Upper lobe of left lung (tissue), 6 donors: Measurements from ENCODE around the gene VPS13D. TPM values are rescaled to one million over a fixed set of nuclear protein-coding genes. Genes with fewer than 3 reads are reported as not detected.
A peak's percentile ranks its signal among the peaks of the same experiment; 100 is the strongest.

Experiments used
- ATAC-seq, 2 donors: fragments of 200-7000 bp; cut with Tn5 transposase; one replicate each; pipeline ENCODE4 v1.9.1; 2022; ENCODE audit warnings: mild to moderate bottlenecking in 2 of 2, moderate library complexity in 2 of 2; ENCODE audit not compliant: low FRiP score in 2 of 2
- DNase-seq, 2 donors: peaks; one replicate each; pipeline ENCODE4 v3.0.0-alpha.2; 2019 to 2020
- H3K27ac ChIP-seq, 4 donors: fragments of 200-600 bp; sonication (generic); one replicate each; pipeline ENCODE4 v1.5.1; 2016 to 2019
- H3K27me3 ChIP-seq, 4 donors: fragments of 200-600 bp; sonication (generic); one replicate each; pipeline ENCODE4 v1.5.1; 2017 to 2019
- H3K36me3 ChIP-seq, 4 donors: fragments of 200-600 bp; sonication (generic); one replicate each; pipeline ENCODE4 v1.5.1; 2016 to 2019
- H3K4me1 ChIP-seq, 4 donors: fragments of 200-600 bp; sonication (generic); one replicate each; pipeline ENCODE4 v1.5.1; 2018 to 2019
- H3K4me3 ChIP-seq, 4 donors: fragments of 200-600 bp; sonication (generic); one replicate each; pipeline ENCODE4 v1.5.1; 2017 to 2019; ENCODE audit warnings: mild to moderate bottlenecking in 2 of 4, moderate library complexity in 1 of 4
- H3K9me3 ChIP-seq, 4 donors: fragments of 200-600 bp; sonication (generic); one replicate each; pipeline ENCODE4 v1.5.1; 2018 to 2019
- CTCF ChIP-seq, 6 experiments: fragments of 450-650 bp in 4 of 6; fragments of 200-600 bp in 2 of 6; sonication (generic) in 2 of 6; IDR thresholded peaks; one replicate each; pipeline ENCODE4 v1.5.1; 2016 to 2019; ENCODE audit warnings: antibody characterized with exemption in 6 of 6
- EP300 ChIP-seq, 4 donors: sonication (generic); formaldehyde crosslinking; IDR thresholded peaks; one replicate each; pipeline ENCODE4 v1.5.1; 2017; ENCODE audit warnings: antibody characterized with exemption in 4 of 4, control low read depth in 2 of 4
- POLR2A ChIP-seq, 4 donors: fragments of 450-650 bp; IDR thresholded peaks; one replicate each; pipeline ENCODE4 v1.5.1; 2016 to 2017; ENCODE audit warnings: antibody characterized with exemption in 4 of 4, mild to moderate bottlenecking in 2 of 4
- POLR2AphosphoS5 ChIP-seq, 2 donors: sonication (generic); formaldehyde crosslinking; IDR thresholded peaks; one replicate each; pipeline ENCODE4 v1.5.1; 2017; ENCODE audit warnings: antibody characterized with exemption in 2 of 2
- WGBS, 2 donors: methylation state at CpG; one replicate each; pipeline ENCODE4 v1.1.5; 2017 to 2018; 5-methylcytosine and 5-hydroxymethylcytosine counted together
- total RNA-seq, 6 donors: library from RNA; depleted of rRNA in 4 of 6; stranded (reverse); fragments of >200 nt in 4 of 6; gene quantifications; one replicate each; pipeline versions ENCODE4 v1.1.0 to v1.2.1, GENCODE V29; 2016 to 2021
- donor health status: DM: no; HTN: no; CAD: no; lungs with moderate emphysema.
- donor health status: DM: no; HTN: yes; CAD: no; lungs with severe emphysema.

Gene VPS13D
- total RNA-seq, 6 donors from 2014 or later: 54.9 to 181 (median 87.9) TPM

- H3K27me3 ChIP-seq: no peaks in the 10 kb centered on the region
- peaks cover 0 to 6% (median 0%) of the 10 kb centered on the region in 4 donors for H3K36me3 ChIP-seq
- DNase-seq: no peak
- no peak for TF ChIP-seq EP300 (IDR thresholded peaks at IDR 0.05)
- TF ChIP-seq CTCF (IDR thresholded peaks at IDR 0.05): no peak
- H3K4me3 ChIP-seq: no peak overlapping the region
- H3K4me1 ChIP-seq: peaks cover 36 to 51% (median 45%) of the 10 kb centered on the region in 4 donors
- H3K9me3 ChIP-seq: no peaks in the 10 kb centered on the region
- WGBS, 2 donors: 55 to 67% methylated on average over 3 of the region's 3 CpGs
- peak in 1 of 2 donors; percentile 78 for ATAC-seq
- H3K27ac ChIP-seq: peak overlapping the region; percentile 25 to 80 (median 67)
These were observed 234.2 kb downstream of the VPS13D start for GRCh38 chr1:12464045-12464461.

- Histone ChIP-seq H3K9me3 (no peaks in the 10 kb centered on the region), H3K4me1 (peaks cover 36 to 55% (median 47%) of the 10 kb centered on the region in 4 donors), H3K36me3 (peaks cover 0 to 6% (median 0%) of the 10 kb centered on the region in 4 donors), H3K27me3 (no peaks in the 10 kb centered on the region), H3K27ac (peak overlapping the region; percentile 25 to 80 (median 67)), H3K4me3 (no peak overlapping the region)
- ATAC-seq (peak; percentile 73 to 89), DNase-seq (peak in 1 of 2 donors; percentile 72)
- peak in 1 of 4 donors; percentile 8 for TF ChIP-seq POLR2A (IDR thresholded peaks at IDR 0.05)
- no peak for TF ChIP-seq CTCF (IDR thresholded peaks at IDR 0.05)
- TF ChIP-seq EP300 (IDR thresholded peaks at IDR 0.05): no peak
- TF ChIP-seq POLR2AphosphoS5 (IDR thresholded peaks at IDR 0.05): peak in 1 of 2 donors; percentile 20
- WGBS, 2 donors: 66 to 86% methylated on average over 3 to 5 of the region's 5 CpGs
These were observed 234.8 kb downstream of the VPS13D start for GRCh38 chr1:12464598-12465056.

- H3K4me3 ChIP-seq: no peak overlapping the region
- H3K9me3 ChIP-seq: no peaks in the 10 kb centered on the region
- DNase-seq (no peak), ATAC-seq (no peak)
- H3K27ac ChIP-seq: peak overlapping the region; percentile 25 to 80 (median 67)
- peaks cover 0 to 6% (median 0%) of the 10 kb centered on the region in 4 donors for H3K36me3 ChIP-seq
- H3K4me1 ChIP-seq: peaks cover 35 to 52% (median 45%) of the 10 kb centered on the region in 4 donors
- no peaks in the 10 kb centered on the region for H3K27me3 ChIP-seq
- WGBS, 2 donors: 57 to 77% methylated on average over 3 of the region's 3 CpGs
- TF ChIP-seq POLR2AphosphoS5 (IDR thresholded peaks at IDR 0.05) (no peak), EP300 (IDR thresholded peaks at IDR 0.05) (no peak), CTCF (IDR thresholded peaks at IDR 0.05) (no peak), POLR2A (IDR thresholded peaks at IDR 0.05) (no peak)
These were observed 235.3 kb downstream of the VPS13D start for GRCh38 chr1:12465126-12465525.

GRCh38 chr1:12466816-12467215, 237.0 kb downstream of the VPS13D start:
- Histone ChIP-seq H3K36me3 (peaks cover 0 to 6% (median 0%) of the 10 kb centered on the region in 4 donors), H3K27me3 (no peaks in the 10 kb centered on the region), H3K9me3 (no peaks in the 10 kb centered on the region), H3K27ac (no peak overlapping the region), H3K4me3 (no peak overlapping the region), H3K4me1 (peaks cover 18 to 42% (median 28%) of the 10 kb centered on the region in 4 donors)
- DNase-seq (no peak), ATAC-seq (no peak)
- 92 to 93% methylated on average over 5 of the region's 5 CpGs for WGBS, 2 donors
- TF ChIP-seq POLR2A (IDR thresholded peaks at IDR 0.05): no peak
- TF ChIP-seq CTCF (IDR thresholded peaks at IDR 0.05): no peak
- no peak for TF ChIP-seq POLR2AphosphoS5 (IDR thresholded peaks at IDR 0.05)
- TF ChIP-seq EP300 (IDR thresholded peaks at IDR 0.05): no peak
